Activated CD8-positive, alpha-beta T cell treated with anti-CD3 and anti-CD28 coated beads, Interleukin-2, amount 10 ng/mL, durations not matched to agents 7 days and 5 days (primary cell): ENCODE results near the gene CYP2U1. TPM values are rescaled to one million over a fixed set of nuclear protein-coding genes. Genes with fewer than 3 reads are reported as not detected.

Source experiments
- ATAC-seq: fragments of 150-1000 bp; cut with Tn5 transposase; one replicate; pipeline ENCODE4 v1.10.0; 2021; ENCODE audit warnings: moderate library complexity
- CTCF ChIA-PET: fragments of 350-600 bp; sonication (Branson Sonifier 250); formaldehyde crosslinking; loops from one replicate; lab custom pipeline; 2021; ENCODE audit warnings: antibody characterized with exemption; lab: Charles Lee
- POLR2A ChIA-PET: fragments of 350-600 bp; sonication (Branson Sonifier 250); formaldehyde crosslinking; loops from one replicate; lab custom pipeline; 2021; ENCODE audit warnings: antibody characterized with exemption; lab: Charles Lee
- DNase-seq: peaks from one replicate; pipeline ENCODE4 v3.0.0-alpha.2; 2020
- H3K27ac Mint-ChIP-seq: one replicate; pipeline ENCODE4 v1.8.0; 2021; ENCODE audit warnings: mild to moderate bottlenecking, mixed read lengths
- H3K27me3 Mint-ChIP-seq: one replicate; pipeline ENCODE4 v1.8.0; 2021; ENCODE audit warnings: low read depth, mixed read lengths
- H3K36me3 Mint-ChIP-seq: one replicate; pipeline ENCODE4 v1.8.0; 2021; ENCODE audit warnings: low read depth, mixed read lengths
- H3K4me1 Mint-ChIP-seq: one replicate; pipeline ENCODE4 v1.8.0; 2021; ENCODE audit warnings: low read depth, mixed read lengths
- H3K4me3 Mint-ChIP-seq: one replicate; pipeline ENCODE4 v1.8.0; 2021; ENCODE audit warnings: mild to moderate bottlenecking, mixed read lengths
- H3K9me3 Mint-ChIP-seq: one replicate; pipeline ENCODE4 v1.8.0; 2022; ENCODE audit warnings: mixed read lengths; ENCODE audit not compliant: insufficient read depth
- total RNA-seq, 2 experiments: library from RNA; stranded (reverse); gene quantifications; one replicate each; pipeline ENCODE4 v1.2.3, GENCODE V29; 2021

Gene CYP2U1
- total RNA-seq, 2 experiments from 2014 or later, result 2.9 to 3.3 TPM

GRCh38 chr4:107989537-107990386 is 58.4 kb downstream of the CYP2U1 start, which contains the start of gene HADH:
HADH (plus strand) TSS chr4:107989889; CDS start chr4:107989933, 44 bp downstream.
- Mint-ChIP-seq H3K36me3 (peaks cover 18% of the 10 kb centered on the region), H3K4me1 (peaks cover 48% of the 10 kb centered on the region), H3K27ac (peak within 1 kb of the TSS; percentile 94), H3K9me3 (no peaks in the 10 kb centered on the region), H3K27me3 (no peaks in the 10 kb centered on the region), H3K4me3 (peak within 1 kb of the TSS; percentile 98)
- peak; percentile 95 for DNase-seq
- ChIA-PET POLR2A (interaction anchor here (0.7 to 1.2 kb wide), 3 partner anchors 9 to 630 kb away, joined by 3 to 4 read pairs (median 3); no protein-coding TSS in a partner anchor), CTCF (interaction anchor here (2.3 kb wide), 1 partner anchor 29 kb away, joined by 14 read pairs; no protein-coding TSS in a partner anchor)
- ATAC-seq, result peak; percentile 98

- Mint-ChIP-seq H3K36me3 (peaks cover 33% of the 10 kb centered on the region), H3K4me3 (peak overlapping the region; percentile 98), H3K27me3 (no peaks in the 10 kb centered on the region), H3K27ac (no peak overlapping the region), H3K4me1 (peaks cover 52% of the 10 kb centered on the region), H3K9me3 (no peaks in the 10 kb centered on the region)
- ATAC-seq (no peak), DNase-seq (no peak)
- POLR2A ChIA-PET, result interaction anchor here (0.9 kb wide), 1 partner anchor 14 kb away, joined by 3 read pairs; no protein-coding TSS in a partner anchor
- CTCF ChIA-PET, result interaction anchor here (1.1 to 2.3 kb wide), 3 partner anchors 10 to 26 kb away, joined by 3 to 14 read pairs (median 5); no protein-coding TSS in a partner anchor
Measured at GRCh38 chr4:107991945-107992630, 60.7 kb downstream of the CYP2U1 start.

- Mint-ChIP-seq H3K4me3 (no peak overlapping the region), H3K36me3 (peaks cover 49% of the 10 kb centered on the region)
- CTCF ChIA-PET, result interaction anchor here (1.0 to 2.8 kb wide), 2 partner anchors 25 to 578 kb away, joined by 3 to 12 read pairs; no protein-coding TSS in a partner anchor
Measured at GRCh38 chr4:107993969-107994368, 62.6 kb downstream of the CYP2U1 start.

GRCh38 chr4:107994894-107995293 is 63.5 kb downstream of the CYP2U1 start:
- H3K36me3 Mint-ChIP-seq, result peaks cover 57% of the 10 kb centered on the region
- no peak overlapping the region for H3K4me3 Mint-ChIP-seq
- ChIA-PET POLR2A (no interaction called here), CTCF (interaction anchor here (0.6 to 2.8 kb wide), 2 partner anchors 24 to 35 kb away, joined by 4 to 12 read pairs; no protein-coding TSS in a partner anchor)
- H3K27me3 Mint-ChIP-seq, result no peaks in the 10 kb centered on the region
- H3K27ac Mint-ChIP-seq, result no peak overlapping the region
- no peaks in the 10 kb centered on the region for H3K9me3 Mint-ChIP-seq
- ATAC-seq, result no peak
- no peak for DNase-seq
- H3K4me1 Mint-ChIP-seq, result peaks cover 44% of the 10 kb centered on the region

More at GRCh38 chr4:107993969-107994368, 62.6 kb downstream of the CYP2U1 start:
- Mint-ChIP-seq H3K4me1 (peaks cover 46% of the 10 kb centered on the region), H3K27ac (no peak overlapping the region), H3K9me3 (no peaks in the 10 kb centered on the region), H3K27me3 (no peaks in the 10 kb centered on the region)
- POLR2A ChIA-PET, result interaction anchor here (0.9 to 1.1 kb wide), 2 partner anchors 9 to 12 kb away, joined by 3 read pairs; no protein-coding TSS in a partner anchor
- no peak for DNase-seq
- no peak for ATAC-seq

GRCh38 chr4:107996949-107997788 is 65.8 kb downstream of the CYP2U1 start:
- CTCF ChIA-PET, result interaction anchor here (1.1 kb wide), 1 partner anchor 21 kb away, joined by 3 read pairs; no protein-coding TSS in a partner anchor
- ATAC-seq, result no peak
- H3K9me3 Mint-ChIP-seq, result no peaks in the 10 kb centered on the region
- POLR2A ChIA-PET, result interaction anchor here (0.8 kb wide), 1 partner anchor 108 kb away, joined by 3 read pairs; no protein-coding TSS in a partner anchor
- no peak for DNase-seq
- no peak overlapping the region for H3K4me3 Mint-ChIP-seq
- peaks cover 57% of the 10 kb centered on the region for H3K36me3 Mint-ChIP-seq
- peaks cover 35% of the 10 kb centered on the region for H3K4me1 Mint-ChIP-seq
- no peaks in the 10 kb centered on the region for H3K27me3 Mint-ChIP-seq
- no peak overlapping the region for H3K27ac Mint-ChIP-seq

GRCh38 chr4:107997794-107998193 is 66.4 kb downstream of the CYP2U1 start:
- Mint-ChIP-seq H3K9me3 (no peaks in the 10 kb centered on the region), H3K36me3 (peaks cover 59% of the 10 kb centered on the region), H3K27ac (no peak overlapping the region), H3K4me3 (no peak overlapping the region), H3K4me1 (peaks cover 29% of the 10 kb centered on the region), H3K27me3 (no peaks in the 10 kb centered on the region)
- ATAC-seq (no peak), DNase-seq (no peak)
- ChIA-PET CTCF (interaction anchor here (1.0 to 1.1 kb wide), 2 partner anchors 16 to 21 kb away, joined by 3 to 4 read pairs; no protein-coding TSS in a partner anchor), POLR2A (interaction anchor here (0.8 kb wide), 1 partner anchor 108 kb away, joined by 3 read pairs; no protein-coding TSS in a partner anchor)

GRCh38 chr4:107999932-108000539 is 68.7 kb downstream of the CYP2U1 start:
- Mint-ChIP-seq H3K4me3 (no peak overlapping the region), H3K4me1 (peaks cover 14% of the 10 kb centered on the region), H3K27me3 (no peaks in the 10 kb centered on the region), H3K27ac (no peak overlapping the region), H3K9me3 (no peaks in the 10 kb centered on the region), H3K36me3 (peaks cover 60% of the 10 kb centered on the region)
- ChIA-PET POLR2A (no interaction called here), CTCF (interaction anchor here (2.4 kb wide), 1 partner anchor 19 kb away, joined by 5 read pairs; no protein-coding TSS in a partner anchor)
- DNase-seq, result no peak
- no peak for ATAC-seq

- no peaks in the 10 kb centered on the region for H3K9me3 Mint-ChIP-seq
Measured at GRCh38 chr4:108001540-108002135, 70.3 kb downstream of the CYP2U1 start.

More at GRCh38 chr4:108001540-108002135, 70.3 kb downstream of the CYP2U1 start:
- ChIA-PET POLR2A (no interaction called here), CTCF (interaction anchor here (1.8 kb wide), 1 partner anchor 9 kb away, joined by 5 read pairs; no protein-coding TSS in a partner anchor)
- Mint-ChIP-seq H3K4me1 (peaks cover 17% of the 10 kb centered on the region), H3K36me3 (peaks cover 50% of the 10 kb centered on the region), H3K27me3 (no peaks in the 10 kb centered on the region), H3K27ac (no peak overlapping the region), H3K4me3 (no peak overlapping the region)
- DNase-seq (no peak), ATAC-seq (no peak)
